NCI-H1092 treated with DMSO at 0.1 percent for 48 hours (cell line): ENCODE measurements around the gene CD86.

ENCODE experiments used
- DNase-seq: peaks from one replicate; lab custom pipeline; 2025; lab: John Stamatoyannopoulos, UW

CD86 gene

DNA sequence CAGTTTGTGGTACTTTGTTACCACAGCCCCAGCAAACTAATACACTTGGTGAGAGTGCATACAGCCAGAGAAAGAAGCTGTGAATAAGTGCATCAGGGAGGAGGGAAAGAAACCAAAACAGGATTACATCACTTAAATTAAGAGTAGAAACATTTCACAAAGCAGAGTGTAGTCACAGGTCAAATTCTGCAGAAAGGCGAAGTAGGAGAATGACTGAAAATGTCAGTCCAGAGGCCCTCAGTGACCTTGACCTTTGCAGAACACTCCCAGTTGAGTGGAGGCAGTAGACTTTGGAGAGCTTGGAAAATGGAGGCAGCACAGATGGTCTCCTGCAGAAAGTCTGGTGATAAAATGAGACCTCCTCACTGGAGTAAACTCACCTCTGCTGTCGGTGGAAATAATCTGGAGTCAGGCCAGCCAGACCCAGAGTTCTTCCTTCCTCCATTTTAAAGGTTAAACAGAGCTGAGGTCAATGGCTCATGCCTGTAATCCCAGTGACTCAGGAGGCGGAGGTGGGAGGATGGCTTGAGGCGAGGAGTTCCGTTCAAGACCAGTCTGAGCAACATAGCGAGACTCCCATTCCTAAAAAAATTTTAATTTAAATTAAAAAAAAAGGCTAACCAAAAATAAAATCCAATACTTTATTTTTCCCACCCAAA is 5.0 kb downstream of the CD86 start:
- DNase-seq, result no peak

DNA sequence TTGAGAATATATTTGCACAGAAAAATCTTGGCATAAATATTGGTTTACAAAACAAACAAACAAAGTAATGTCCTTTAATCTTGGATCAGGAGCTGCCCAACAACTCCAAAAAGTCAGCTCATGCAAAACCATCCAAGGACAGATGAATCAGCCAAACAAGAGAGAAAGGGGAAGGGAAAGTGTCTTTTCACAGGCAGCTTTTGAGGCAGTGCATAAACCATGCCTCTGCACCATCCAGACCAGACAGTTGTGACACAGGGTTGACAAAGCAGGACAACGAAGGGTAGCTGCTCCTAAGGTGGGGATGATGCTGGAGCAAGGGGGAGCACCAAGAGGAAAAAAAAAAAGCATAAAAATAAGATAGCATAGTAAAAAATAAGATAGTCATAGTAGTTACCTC is 8.7 kb downstream of the CD86 start:
- DNase-seq, result no peak

DNA sequence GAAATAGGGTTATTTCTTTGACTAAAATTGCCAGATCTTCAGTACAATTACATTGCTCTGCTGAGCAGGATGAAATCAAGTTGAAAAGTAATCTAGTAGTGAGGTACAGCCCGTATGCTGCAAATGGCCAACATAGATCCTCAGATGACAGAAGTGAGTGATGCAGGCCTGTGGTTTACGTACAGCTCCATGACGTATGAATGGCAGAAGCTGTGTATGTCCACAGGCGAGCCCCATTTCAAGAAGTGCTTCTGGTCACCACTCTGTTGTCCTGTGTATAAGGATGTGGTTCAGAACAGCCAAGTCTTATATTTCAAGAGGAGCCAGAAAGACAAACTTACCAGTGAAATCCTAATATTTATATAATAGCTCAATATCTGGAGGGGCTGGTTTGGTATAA is 9.2 kb downstream of the CD86 start:
- DNase-seq, result no peak

DNA sequence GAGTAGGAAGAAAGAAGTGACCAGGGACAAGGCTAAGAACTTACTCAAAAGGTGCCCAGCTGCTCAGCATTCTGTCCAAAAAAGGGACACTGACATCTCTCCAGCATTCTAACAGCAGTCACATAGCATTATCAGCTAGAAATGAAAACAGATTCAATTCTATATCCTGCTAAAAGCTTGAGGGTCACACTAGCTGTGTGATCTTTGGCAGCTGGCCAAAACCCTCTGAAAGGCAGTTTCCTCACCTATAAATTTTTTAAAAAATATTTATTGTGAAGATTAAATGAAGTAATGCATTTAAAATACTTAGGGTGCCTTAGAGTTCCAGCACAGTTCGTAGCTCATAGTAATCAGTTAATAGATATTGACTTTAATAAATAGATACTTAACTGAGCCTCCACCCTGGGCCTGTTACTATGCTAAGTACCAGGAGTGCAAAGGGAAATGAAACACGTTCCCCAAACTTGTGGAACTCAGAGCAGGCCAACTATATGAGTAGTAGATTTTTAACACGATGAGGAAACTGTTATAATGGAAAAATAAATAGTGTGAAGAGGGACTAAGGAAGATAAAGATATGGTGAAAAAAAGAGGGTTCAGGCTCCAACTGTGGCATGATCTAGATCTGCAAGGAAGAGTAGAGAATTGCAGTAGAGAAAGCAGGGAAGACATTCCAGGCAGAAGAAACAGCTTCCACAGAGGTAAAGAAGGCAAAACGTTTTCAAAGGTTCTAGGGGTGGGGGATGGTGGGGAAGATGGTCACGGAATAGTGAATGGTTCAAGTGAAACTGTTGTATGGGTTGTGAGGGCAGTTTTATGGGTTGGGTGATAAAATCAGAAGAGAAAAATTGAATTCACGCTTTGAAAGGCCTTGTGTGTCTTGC is 11.4 kb downstream of the CD86 start:
- no peak for DNase-seq

DNA sequence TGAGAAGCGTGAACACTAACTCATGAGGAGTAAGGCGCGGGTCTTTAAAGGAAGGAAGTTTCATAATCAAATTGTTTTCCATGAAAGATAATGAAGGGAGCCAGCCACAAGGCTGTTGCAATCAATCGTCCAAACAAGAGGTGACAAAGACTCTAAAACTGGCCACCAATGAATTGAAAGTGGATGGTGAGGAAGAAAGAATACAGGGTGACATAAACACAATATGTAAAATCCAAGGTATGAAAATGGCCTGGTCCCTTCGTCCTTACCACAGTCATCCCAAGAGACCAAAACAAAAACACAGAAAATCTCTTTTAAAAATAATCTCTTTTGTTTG is 12.0 kb downstream of the CD86 start:
- DNase-seq, result no peak

DNA sequence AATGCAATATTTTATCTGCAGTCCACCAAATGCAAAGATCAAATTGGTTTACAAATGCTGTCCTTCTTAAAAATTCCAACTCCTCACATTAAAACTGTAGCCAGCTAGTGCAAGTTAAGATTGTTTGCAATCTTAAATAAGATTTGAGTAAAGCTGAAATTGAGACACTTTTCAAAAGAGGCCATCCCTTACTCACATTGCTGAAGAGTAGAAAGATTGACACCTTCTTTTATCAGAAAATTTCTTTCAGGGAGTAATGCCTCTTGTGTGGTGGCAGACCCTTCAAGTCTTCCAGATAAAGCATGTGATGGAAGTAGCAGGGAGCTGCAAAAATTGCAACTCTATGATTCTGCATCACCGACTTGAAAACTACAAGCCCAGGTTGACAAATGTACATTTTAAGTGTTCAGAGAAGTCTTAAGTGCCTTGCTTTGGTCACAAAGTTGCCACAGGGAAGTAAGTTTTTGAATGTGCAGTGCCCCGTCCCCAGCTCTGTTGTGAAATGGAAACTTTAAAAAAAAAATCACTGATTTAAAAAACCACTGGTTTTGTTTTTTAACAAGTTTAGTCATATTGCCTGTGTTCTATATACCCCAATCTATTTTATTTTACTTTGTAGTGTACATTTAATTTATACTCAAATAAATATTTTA is 12.6 kb downstream of the CD86 start:
- DNase-seq, result no peak

DNA sequence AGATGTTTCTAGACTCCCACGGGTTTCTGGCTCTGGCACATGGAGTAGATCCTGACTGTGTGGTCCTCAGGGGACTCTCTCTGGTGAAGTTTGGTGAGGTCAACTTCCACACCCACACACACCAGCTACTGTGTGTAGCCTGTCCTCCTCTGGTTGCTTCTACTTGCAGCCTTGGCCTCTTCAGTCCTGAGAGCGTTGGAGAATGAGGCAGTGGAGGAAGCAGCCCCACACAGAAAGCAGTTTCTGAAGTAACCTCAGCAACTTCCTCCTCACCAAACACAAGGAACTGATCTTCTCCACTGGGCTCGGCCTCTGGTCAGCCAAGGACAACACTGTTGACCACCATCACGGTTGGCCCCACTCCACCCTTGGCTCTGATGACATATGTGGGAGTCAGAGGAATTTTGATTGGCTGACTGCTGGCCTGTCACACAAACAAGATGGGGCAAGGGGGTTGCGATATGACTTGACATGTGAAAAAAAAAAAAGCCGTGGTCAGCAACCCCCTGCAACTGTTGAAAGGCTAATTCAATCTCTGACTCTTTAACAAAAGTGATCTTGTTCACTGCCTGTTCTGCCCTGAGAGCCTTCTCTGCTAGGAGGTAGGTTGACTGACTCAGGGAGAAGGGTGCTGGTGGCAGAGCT is 19.6 kb downstream of the CD86 start:
- no peak for DNase-seq

DNA sequence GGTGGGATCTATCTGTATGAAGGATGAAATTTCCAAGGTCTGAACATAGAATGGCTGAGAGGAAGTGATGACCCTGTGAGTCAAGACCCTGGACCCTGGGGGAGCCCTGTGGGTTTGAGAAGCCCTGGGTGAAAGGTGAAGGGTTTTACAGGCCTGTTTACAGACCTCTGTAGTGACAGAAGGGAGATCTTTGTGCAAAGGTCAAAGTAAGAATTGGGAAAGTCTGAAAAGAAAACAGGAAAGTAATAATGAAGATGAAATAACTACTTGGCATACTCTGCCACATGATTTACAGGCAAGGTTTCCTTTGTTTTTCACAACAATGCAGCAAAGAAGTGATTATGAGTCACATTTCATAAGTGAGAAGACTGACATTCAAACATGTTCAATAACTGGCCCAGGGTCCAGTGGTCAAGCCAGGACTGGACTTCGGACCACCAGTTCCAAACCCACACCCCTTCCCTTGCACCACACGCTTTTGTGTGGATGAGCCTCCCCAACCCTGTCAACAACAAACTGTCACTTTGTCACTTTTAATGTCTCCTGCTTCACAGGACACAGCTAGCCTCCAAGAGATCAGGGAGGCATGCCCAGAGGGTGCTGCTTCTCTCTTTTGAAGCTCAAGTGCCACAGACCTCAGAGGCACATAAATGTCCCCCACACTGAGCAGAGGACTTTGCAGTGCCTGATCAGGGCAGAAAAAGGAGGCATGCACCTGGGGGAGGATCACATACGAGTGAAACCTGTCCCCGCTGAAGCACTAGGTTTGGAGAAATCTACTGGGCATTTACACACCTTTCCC is 21.5 kb downstream of the CD86 start:
- no peak for DNase-seq

DNA sequence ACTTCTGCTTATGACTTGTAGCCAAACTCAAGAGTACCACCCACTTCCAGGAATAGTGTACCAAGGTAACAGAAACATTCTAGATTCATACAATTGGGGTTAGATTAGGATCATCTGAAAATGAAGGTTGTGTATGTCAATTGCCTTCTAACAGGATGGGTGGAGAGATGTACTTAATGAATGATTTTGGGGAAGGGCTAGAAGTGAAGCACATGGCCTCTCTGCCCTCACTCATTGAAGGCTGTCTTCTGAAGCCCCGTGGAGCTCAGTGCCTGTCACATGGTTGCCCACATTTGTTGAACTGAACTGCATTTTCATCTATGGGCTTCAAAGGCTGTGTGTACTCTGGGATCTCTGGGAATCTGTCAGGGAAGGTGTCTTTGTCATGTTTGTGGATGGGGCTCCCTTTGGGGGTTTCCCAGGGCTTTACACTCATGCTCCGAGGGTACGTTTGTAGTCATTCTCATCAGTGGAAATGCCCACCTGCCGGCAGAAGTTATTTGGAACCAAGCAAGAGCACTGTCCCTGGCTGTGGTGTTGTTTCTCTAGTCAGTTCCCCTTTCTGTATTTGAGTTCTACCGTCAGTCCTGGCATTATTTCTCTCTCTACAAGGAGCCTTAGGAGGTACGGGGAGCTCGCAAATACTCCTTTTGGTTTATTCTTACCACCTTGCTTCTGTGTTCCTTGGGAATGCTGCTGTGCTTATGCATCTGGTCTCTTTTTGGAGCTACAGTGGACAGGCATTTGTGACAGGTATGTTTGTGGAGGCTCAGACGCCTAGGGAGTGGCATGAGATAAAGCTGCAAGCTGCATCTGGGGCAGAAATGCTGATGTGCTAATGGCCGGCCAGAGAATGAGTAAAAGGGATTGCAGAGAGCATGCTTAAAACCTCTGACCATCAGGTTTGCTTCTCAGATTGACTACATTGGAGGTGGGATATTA is 22.4 kb downstream of the CD86 start:
- DNase-seq, result no peak

DNA sequence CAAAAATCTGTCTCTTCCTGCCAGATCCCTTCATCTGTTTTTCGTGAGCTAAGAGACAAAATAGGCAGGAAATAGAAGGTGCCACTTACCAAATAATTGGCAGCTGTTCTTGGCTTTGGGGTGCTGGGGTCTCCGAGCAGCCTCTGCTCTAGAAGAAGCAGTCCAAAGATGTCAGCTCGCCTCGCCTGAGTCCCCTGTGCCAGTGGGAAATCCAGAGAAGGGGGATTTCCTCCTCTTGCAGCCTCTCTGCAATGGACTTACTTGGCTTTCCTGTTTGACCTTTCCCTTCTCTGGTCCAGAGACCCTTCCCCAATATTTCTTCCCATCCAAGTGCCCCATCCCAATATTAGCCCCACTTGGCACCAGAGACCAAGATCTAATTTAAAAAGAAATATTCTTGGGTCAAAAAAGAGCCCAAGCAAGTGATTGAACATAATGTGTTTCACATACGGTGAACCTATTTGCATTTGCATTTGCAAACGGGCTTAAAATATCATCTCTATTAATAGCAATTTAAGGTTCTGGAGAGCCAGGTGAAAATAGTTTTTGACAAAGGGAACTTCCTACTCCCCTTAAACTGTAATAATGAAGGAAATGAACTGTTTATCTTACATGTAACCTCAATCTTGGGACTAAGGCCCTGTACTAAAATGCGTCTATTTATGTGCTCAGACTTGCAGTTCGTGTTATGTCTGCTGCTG is 23.2 kb downstream of the CD86 start:
- no peak for DNase-seq

DNA sequence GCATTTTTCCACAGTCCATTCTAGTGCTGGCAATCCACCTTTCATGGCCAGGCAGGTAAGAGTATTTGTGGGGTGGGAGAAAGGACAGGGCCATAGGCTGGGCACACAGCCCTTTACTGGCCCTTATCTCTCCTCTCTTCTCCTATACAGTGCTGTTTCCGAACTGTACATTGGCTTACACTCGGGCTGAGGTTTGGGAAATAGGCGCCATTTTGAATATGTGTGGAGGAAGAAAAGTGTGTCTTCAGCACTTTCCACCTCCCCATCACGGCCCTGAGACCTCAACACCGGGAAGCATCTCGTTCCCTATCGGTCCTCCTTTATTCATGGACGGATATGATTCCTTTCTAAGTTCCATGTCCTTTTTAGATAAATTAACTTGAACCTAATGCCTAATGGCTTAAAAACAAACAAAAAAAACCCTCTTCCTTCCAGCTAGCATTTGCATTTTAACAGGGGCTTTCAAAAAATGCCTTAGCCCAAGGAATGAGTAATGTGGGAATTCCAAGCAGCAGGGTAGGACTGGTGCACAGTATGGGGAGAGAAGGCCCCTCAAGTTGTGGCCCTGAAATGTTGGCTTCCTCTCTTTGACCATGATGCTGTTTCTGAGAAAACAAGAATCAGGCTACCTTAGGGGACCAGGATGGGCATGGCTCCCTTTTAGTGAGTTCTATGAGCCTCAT is 24.5 kb downstream of the CD86 start:
- DNase-seq, result no peak

DNA sequence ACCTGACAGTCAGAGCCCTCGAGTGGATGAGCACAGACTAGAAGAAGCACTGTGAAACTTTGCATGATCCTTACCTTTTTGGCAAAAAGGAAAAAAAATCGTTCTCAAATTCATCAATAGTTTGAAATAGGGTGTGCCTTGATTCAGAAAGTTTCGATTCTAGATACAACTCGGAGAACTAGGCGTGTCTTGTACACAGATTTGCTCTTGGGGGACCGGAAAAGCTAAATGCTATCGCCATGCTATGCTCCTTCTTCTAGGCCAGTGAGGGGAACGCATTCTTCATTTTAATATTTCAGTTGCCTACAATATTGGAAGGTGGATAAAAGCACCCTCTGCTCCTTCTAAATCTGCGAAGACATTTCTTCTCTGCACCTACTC is 25.0 kb downstream of the CD86 start:
- no peak for DNase-seq

DNA sequence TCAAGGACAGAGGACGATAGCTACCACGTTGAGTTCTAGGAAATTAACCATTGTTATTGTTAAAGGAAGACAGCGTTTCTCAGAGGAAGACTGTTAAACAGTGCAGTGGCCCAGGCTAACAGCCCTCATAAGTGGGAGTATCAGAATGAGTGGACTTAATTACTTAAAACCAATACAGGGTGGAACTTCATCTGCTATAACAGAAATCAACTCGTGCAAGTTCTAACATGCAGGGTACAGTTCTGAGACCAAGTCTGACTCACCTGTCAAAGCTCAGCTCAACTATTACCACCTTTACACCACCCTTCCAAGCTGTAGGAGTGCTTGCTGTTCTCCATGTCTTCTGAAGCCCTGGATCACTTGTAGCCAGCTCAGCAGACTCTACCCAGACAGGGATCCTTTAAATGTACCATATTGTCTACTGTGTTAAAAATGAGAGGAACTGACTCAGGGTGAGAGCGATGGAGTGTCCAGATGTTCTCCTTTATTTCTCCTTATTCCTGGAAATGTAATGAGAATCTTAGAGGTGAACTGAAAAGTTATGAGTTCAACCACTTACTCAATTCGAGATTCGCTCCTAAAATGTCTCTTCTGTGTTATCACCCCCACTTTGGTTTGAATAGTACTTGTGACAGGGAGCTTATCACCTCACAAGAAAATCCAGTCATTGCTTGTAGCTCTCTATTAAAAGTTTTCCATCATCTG is 26.5 kb downstream of the CD86 start:
- no peak for DNase-seq

DNA sequence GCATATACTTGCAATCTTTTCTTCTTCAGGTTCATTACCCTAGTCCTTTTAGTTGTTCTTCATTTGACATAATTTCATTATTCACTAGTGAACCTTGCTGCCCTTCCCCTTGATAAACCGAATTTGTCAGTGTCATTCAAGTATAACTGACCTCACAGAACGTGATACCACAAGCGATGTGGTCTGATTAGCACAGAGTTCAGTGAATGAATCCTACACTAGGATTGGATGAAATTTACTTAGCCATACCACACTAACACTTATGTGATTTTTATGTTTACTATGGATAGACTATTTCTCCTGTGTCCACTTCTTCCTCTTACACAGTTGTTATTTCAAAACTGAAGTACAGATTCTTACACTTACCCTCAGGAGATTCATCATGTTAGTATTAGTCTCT is 27.2 kb downstream of the CD86 start:
- DNase-seq, result no peak

DNA sequence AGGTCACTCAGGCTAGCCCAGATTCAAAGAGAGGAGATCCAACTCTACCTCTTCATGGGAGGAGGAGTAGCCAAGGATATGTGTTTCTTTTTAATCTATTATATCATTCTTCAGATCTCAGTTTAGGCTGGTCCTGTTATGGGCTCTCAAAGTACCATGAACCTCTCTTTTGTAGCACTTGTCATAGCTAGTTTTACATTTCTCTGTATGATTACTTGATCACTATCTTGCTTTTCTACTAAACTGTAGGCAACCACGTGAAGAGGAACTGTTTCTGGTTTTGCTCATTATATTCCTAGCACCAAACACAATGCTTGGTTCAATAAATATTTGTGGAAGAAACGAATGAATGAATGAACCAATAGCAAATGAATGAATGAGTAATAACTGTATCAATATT is 29.6 kb downstream of the CD86 start:
- no peak for DNase-seq

DNA sequence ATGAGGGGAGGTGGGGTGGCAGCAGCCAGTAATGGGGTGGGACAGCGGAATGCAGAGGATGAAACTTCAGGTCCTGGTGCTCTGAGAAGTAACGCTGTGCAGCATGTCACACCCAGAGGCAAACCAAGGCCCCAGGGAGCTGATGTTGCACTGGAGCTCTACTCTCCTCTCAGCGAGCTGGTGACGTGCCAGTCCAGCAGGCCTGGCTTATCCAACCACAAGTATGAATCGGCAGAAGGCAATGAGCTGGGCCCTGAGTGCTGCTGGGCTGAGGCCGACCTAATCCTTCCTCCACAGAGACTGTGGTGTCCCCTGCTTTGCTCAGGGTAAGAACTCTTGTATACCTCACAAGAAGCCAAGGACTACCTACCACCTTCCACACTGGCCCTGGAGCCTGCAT is 30.5 kb downstream of the CD86 start:
- DNase-seq, result no peak

DNA sequence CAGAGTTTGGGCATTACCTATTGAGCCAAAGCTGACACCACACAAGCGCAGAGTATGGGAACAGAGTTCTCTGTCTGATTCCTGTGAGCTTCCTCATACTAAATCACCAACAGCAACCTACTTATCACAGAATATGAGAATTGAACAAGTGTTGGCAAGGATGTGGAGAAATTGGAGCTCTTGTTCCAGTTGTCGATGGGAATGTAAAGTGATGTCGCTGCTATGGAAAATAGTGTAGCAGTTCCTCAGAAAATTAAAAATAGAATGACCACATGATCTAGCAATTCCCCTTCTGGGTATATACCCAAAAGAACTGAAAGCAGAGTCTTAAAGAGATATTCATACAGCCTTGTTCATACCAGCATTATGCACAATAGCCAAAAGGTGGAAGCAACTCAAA is 33.4 kb downstream of the CD86 start:
- no peak for DNase-seq

DNA sequence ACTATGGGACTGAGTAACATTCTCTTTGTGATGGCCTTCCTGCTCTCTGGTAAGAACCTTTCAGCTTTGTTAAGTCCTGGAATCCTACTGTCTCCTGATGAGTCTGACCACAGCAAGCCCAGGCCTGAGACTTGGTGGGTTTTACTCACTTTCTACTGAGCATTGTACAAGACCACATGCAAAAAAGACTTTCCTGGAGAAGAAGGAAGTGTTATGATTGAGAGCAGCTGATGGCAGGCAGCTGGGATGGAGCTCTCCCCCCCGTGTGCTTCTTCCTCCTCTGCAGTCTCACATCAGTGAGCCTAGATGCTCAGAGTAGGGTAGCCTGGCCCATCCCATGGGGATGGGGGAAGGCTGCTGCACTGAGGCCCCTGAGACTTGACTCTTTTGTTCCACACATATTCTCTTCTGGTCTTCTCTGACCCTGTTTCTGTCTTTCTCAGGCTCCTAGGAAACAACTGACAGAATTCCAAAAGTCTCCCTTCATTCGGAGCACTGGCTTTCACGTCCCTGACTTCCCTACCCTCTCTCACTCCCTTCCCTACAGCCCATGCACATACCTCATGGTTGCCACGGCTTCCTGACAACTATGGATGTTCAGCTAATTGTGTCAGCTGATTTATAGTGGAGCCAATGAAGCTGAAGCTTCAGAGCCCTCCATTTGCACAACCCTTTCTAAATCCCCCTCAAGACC is 36.6 kb downstream of the CD86 start:
- no peak for DNase-seq
